GM23338 (cell line): Measurements from ENCODE around the gene ERMARD. TPM values are rescaled to one million over a fixed set of nuclear protein-coding genes. Genes with fewer than 3 reads are reported as not detected.

Experiments used
- polyA plus RNA-seq: library from polyadenylated mRNA; unstranded; fragments of >200 nt; fragmentation: Nextera tagmentation; extraction: Ambion mirVana; gene quantifications from 2 replicates; pipeline ENCODE4 v1.2.1, GENCODE V29; 2016
- total RNA-seq: library from RNA; depleted of rRNA; stranded (reverse); fragments of >200 nt; shearing (Covaris generic); gene quantifications from 2 replicates; pipeline ENCODE4 v1.2.3, GENCODE V29; 2014; rRNA removed

ERMARD gene
- total and polyA plus RNA-seq, 2 experiments from 2014 or later: 7.6 to 8.6 TPM

Other genes starting within 250 kb of the ERMARD start
- 65.9 and 80.4 TPM in 2 replicates for gene WDR27, start 49.6 kb upstream of the ERMARD start, total RNA-seq
- gene WDR27, start 49.6 kb upstream of the ERMARD start, polyA plus RNA-seq: 42.8 and 55.3 TPM in 2 replicates
- gene C6orf120, start 49.5 kb upstream of the ERMARD start, total RNA-seq: 49.3 and 57.3 TPM in 2 replicates
- gene C6orf120, start 49.5 kb upstream of the ERMARD start, polyA plus RNA-seq: 18.3 and 18.8 TPM in 2 replicates
- 44.7 and 48.1 TPM in 2 replicates for gene PHF10, start 27.1 kb upstream of the ERMARD start, total RNA-seq
- 15.7 and 16.5 TPM in 2 replicates for gene PHF10, start 27.1 kb upstream of the ERMARD start, polyA plus RNA-seq
- gene DYNLT2, start 50 bp upstream of the ERMARD start, total RNA-seq: 2.8 and 3.3 TPM in 2 replicates
- 1.6 and 4.4 TPM in 2 replicates for gene DYNLT2, start 50 bp upstream of the ERMARD start, polyA plus RNA-seq